Mesenchymal stem cell (in vitro differentiated cells and primary cell): ENCODE data around the gene VAC14.

Source experiments
- DNase-seq: peaks from one replicate; pipeline ENCODE4 v3.0.0-alpha.2; 2013
- H2AFZ ChIP-seq: one replicate; pipeline ENCODE4 v1.6.1; 2013; ENCODE audit warnings: low read depth, mild to moderate bottlenecking, control low read depth, inconsistent platforms, low read length, moderate library complexity
- H2AK5ac ChIP-seq: 2 replicates; pipeline ENCODE4 v1.6.1; 2013; ENCODE audit warnings: low read length, moderate library complexity, mild to moderate bottlenecking, inconsistent platforms; ENCODE audit not compliant: severe bottlenecking
- H2BK120ac ChIP-seq: one replicate; pipeline ENCODE4 v1.6.1; 2013; ENCODE audit warnings: low read depth, mild to moderate bottlenecking, inconsistent platforms, low read length, moderate library complexity
- H2BK12ac ChIP-seq, 2 experiments: one replicate each; pipeline ENCODE4 v1.6.1; 2013; ENCODE audit warnings: inconsistent platforms in 2 of 2, low read length in 2 of 2, mild to moderate bottlenecking in 2 of 2, moderate library complexity in 2 of 2, control low read depth in 1 of 2
- H2BK15ac ChIP-seq: one replicate; pipeline ENCODE4 v1.6.1; 2013; ENCODE audit warnings: mild to moderate bottlenecking, low read depth, inconsistent platforms; ENCODE audit not compliant: poor library complexity, severe bottlenecking
- H2BK5ac ChIP-seq: 2 replicates; pipeline ENCODE4 v1.6.1; 2013; ENCODE audit warnings: low read depth, mild to moderate bottlenecking, low read length, control low read depth, inconsistent platforms; ENCODE audit not compliant: poor library complexity, severe bottlenecking
- H3K14ac ChIP-seq, 2 experiments: one replicate each; pipeline ENCODE4 v1.6.1; 2013; ENCODE audit warnings: inconsistent platforms in 2 of 2, low read length in 2 of 2, control low read depth in 1 of 2, mild to moderate bottlenecking in 1 of 2, moderate library complexity in 1 of 2
- H3K18ac ChIP-seq, 2 experiments: one replicate each; pipeline ENCODE4 v1.6.1; 2013; ENCODE audit warnings: inconsistent platforms in 2 of 2, low read length in 2 of 2, control low read depth in 1 of 2, low read depth in 1 of 2, mild to moderate bottlenecking in 1 of 2
- H3K23ac ChIP-seq, 2 experiments: one replicate each; pipeline ENCODE4 v1.6.1; 2013; ENCODE audit warnings: inconsistent platforms in 2 of 2, low read length in 2 of 2, mild to moderate bottlenecking in 2 of 2, moderate library complexity in 2 of 2, control low read depth in 1 of 2
- H3K27ac ChIP-seq: 2 replicates; pipeline ENCODE4 v1.5.1; 2013; ENCODE audit warnings: mild to moderate bottlenecking, moderate library complexity, low read length, control low read depth, inconsistent platforms; ENCODE audit not compliant: poor library complexity, severe bottlenecking
- H3K27me3 ChIP-seq, 2 experiments: 2 replicates each; pipeline versions ENCODE4 v1.6.1 to v1.7.0; 2013; ENCODE audit warnings: low read length in 2 of 2, mild to moderate bottlenecking in 2 of 2, moderate library complexity in 2 of 2, control low read depth in 1 of 2, inconsistent platforms in 1 of 2; ENCODE audit not compliant: control insufficient read depth in 1 of 2, insufficient read depth in 1 of 2
- H3K36me3 ChIP-seq, 2 experiments: 2 replicates each; pipeline versions ENCODE4 v1.6.1 to v1.7.0; 2013; ENCODE audit warnings: low read length in 2 of 2, control low read depth in 1 of 2, inconsistent platforms in 1 of 2, low read depth in 1 of 2, mild to moderate bottlenecking in 1 of 2; ENCODE audit not compliant: insufficient read depth in 2 of 2, control insufficient read depth in 1 of 2
- H3K4ac ChIP-seq, 2 experiments: one replicate each; pipeline ENCODE4 v1.6.1; 2013; ENCODE audit warnings: inconsistent platforms in 2 of 2, low read length in 2 of 2, mild to moderate bottlenecking in 2 of 2, moderate library complexity in 2 of 2, control low read depth in 1 of 2, low read depth in 1 of 2
- H3K4me1 ChIP-seq: 2 replicates; pipeline ENCODE4 v1.6.1; 2013; ENCODE audit warnings: low read depth, low read length, control low read depth; ENCODE audit not compliant: control insufficient read depth, insufficient read depth
- H3K4me2 ChIP-seq: 2 replicates; pipeline ENCODE4 v1.6.1; 2013; ENCODE audit warnings: low read length, mild to moderate bottlenecking, inconsistent platforms; ENCODE audit not compliant: poor library complexity, severe bottlenecking
- H3K4me3 ChIP-seq, 2 experiments: 2 replicates each; pipeline versions ENCODE4 v1.5.1 to v1.7.0; 2013; ENCODE audit warnings: low read length in 2 of 2, mild to moderate bottlenecking in 2 of 2, control low read depth in 1 of 2, low read depth in 1 of 2; ENCODE audit not compliant: insufficient read depth in 1 of 2
- H3K79me1 ChIP-seq: replicated peaks from 2 replicates; pipeline ENCODE4 v1.6.1; 2013; ENCODE audit warnings: mild to moderate bottlenecking, control low read depth, low read length, inconsistent platforms; ENCODE audit not compliant: poor library complexity, severe bottlenecking
- H3K9ac ChIP-seq: 2 replicates; pipeline ENCODE4 v1.7.0; 2013; ENCODE audit warnings: mild to moderate bottlenecking, low read length, moderate library complexity
- H3K9me3 ChIP-seq: 2 replicates; pipeline ENCODE4 v1.7.0; 2013; ENCODE audit warnings: mild to moderate bottlenecking, low read length; ENCODE audit not compliant: control insufficient read depth
- H4K8ac ChIP-seq: one replicate; pipeline ENCODE4 v1.6.1; 2013; ENCODE audit warnings: inconsistent platforms, mild to moderate bottlenecking, low read length, moderate library complexity
- H4K91ac ChIP-seq: one replicate; pipeline ENCODE4 v1.6.1; 2013; ENCODE audit warnings: mild to moderate bottlenecking, low read length, inconsistent platforms
- WGBS: methylation state at CpG from one replicate; pipeline ENCODE4 v1.1.7; 2013; ENCODE audit warnings: mixed read lengths; 5-methylcytosine and 5-hydroxymethylcytosine counted together

VAC14 gene

GRCh38 chr16:70694088-70694867 lies 106.7 kb downstream of the VAC14 start:
- peak overlapping the region; percentile 98 for H4K91ac ChIP-seq
- H4K8ac ChIP-seq = peak overlapping the region; percentile 86
- peak overlapping the region; percentile 94 for H2BK15ac ChIP-seq
- H3K4me1 ChIP-seq = peaks cover 74% of the 10 kb centered on the region
- H2AFZ ChIP-seq = no peak overlapping the region
- peak overlapping the region; percentile 83 to 94 for H3K4ac ChIP-seq
- no peaks in the 10 kb centered on the region for H3K79me1 ChIP-seq
- peak overlapping the region; percentile 88 for H2AK5ac ChIP-seq
- H3K18ac ChIP-seq = peak overlapping the region; percentile 84 to 98
- H3K23ac ChIP-seq = no peak overlapping the region
- H3K36me3 ChIP-seq = peaks cover 6 to 28% of the 10 kb centered on the region in 2 experiments
- H3K14ac ChIP-seq = peak overlapping the region in 1 of 2 experiments; percentile 42
- H2BK120ac ChIP-seq = peak overlapping the region; percentile 82
- peak overlapping the region; percentile 89 for H3K27ac ChIP-seq
- H2BK5ac ChIP-seq = peak overlapping the region; percentile 3
- H3K9ac ChIP-seq = peak overlapping the region; percentile 23
- DNase-seq = peak; percentile 75
- H3K27me3 ChIP-seq = no peaks in the 10 kb centered on the region
- WGBS = 30% methylated on average over 17 of the region's 17 CpGs
- H2BK12ac ChIP-seq = peak overlapping the region; percentile 91 to 93
- no peak overlapping the region for H3K4me3 ChIP-seq
- no peaks in the 10 kb centered on the region for H3K9me3 ChIP-seq
- peak overlapping the region; percentile 35 for H3K4me2 ChIP-seq

GRCh38 chr16:70692873-70693671 lies 107.9 kb downstream of the VAC14 start:
- H3K4me3 ChIP-seq = no peak overlapping the region
- H3K27me3 ChIP-seq = no peaks in the 10 kb centered on the region
- H2AFZ ChIP-seq = no peak overlapping the region
- peak overlapping the region; percentile 46 to 60 for H3K23ac ChIP-seq
- H4K91ac ChIP-seq = peak overlapping the region; percentile 98
- H2BK5ac ChIP-seq = peak overlapping the region; percentile 33
- peak overlapping the region in 1 of 2 experiments; percentile 39 for H3K14ac ChIP-seq
- peak overlapping the region; percentile 42 for H2BK120ac ChIP-seq
- H3K4me2 ChIP-seq = no peak overlapping the region
- H2BK15ac ChIP-seq = peak overlapping the region; percentile 62
- peak; percentile 66 for DNase-seq
- peak overlapping the region; percentile 32 for H2AK5ac ChIP-seq
- peak overlapping the region; percentile 71 for H3K27ac ChIP-seq
- peak overlapping the region; percentile 76 for H4K8ac ChIP-seq
- 84% methylated on average over 29 of the region's 29 CpGs for WGBS
- H3K4ac ChIP-seq = peak overlapping the region; percentile 83 to 94
- no peak overlapping the region for H3K9ac ChIP-seq
- H2BK12ac ChIP-seq = peak overlapping the region; percentile 73 to 97
- H3K9me3 ChIP-seq = no peaks in the 10 kb centered on the region
- H3K79me1 ChIP-seq = no peaks in the 10 kb centered on the region
- peaks cover 3 to 20% of the 10 kb centered on the region in 2 experiments for H3K36me3 ChIP-seq
- H3K4me1 ChIP-seq = peaks cover 74% of the 10 kb centered on the region
- H3K18ac ChIP-seq = peak overlapping the region; percentile 84 to 98

GRCh38 chr16:70692130-70692872 lies 108.7 kb downstream of the VAC14 start:
- Histone ChIP-seq H2AK5ac (peak overlapping the region; percentile 32), H2BK5ac (no peak overlapping the region), H3K23ac (peak overlapping the region; percentile 25 to 60), H3K4ac (peak overlapping the region; percentile 83 to 94), H3K9ac (peak overlapping the region; percentile 49), H3K36me3 (peaks cover 0 to 16% of the 10 kb centered on the region in 2 experiments), H3K18ac (peak overlapping the region; percentile 84 to 98), H3K14ac (peak overlapping the region in 1 of 2 experiments; percentile 39), H2AFZ (no peak overlapping the region), H3K4me1 (peaks cover 74% of the 10 kb centered on the region), H2BK120ac (peak overlapping the region; percentile 88), H3K27ac (no peak overlapping the region), H3K27me3 (no peaks in the 10 kb centered on the region), H4K8ac (peak overlapping the region; percentile 76), H3K4me2 (no peak overlapping the region), H2BK15ac (peak overlapping the region; percentile 62), H3K4me3 (no peak overlapping the region), H3K9me3 (no peaks in the 10 kb centered on the region), H4K91ac (peak overlapping the region; percentile 98), H2BK12ac (peak overlapping the region; percentile 88 to 97), H3K79me1 (no peaks in the 10 kb centered on the region)
- peak; percentile 76 for DNase-seq
- WGBS = 68% methylated on average over 14 of the region's 14 CpGs
